Activated CD8-positive, alpha-beta memory T cell treated with anti-CD3 and anti-CD28 coated beads for 36 hours (primary cell): ENCODE measurements around the gene GAS7. TPM values are rescaled to one million over a fixed set of nuclear protein-coding genes. Genes with fewer than 3 reads are reported as not detected.

Experiments
- CTCF ChIA-PET: fragments of 350-600 bp; sonication (Branson Sonifier 250); formaldehyde crosslinking; loops from one replicate; lab custom pipeline; 2021; ENCODE audit warnings: antibody characterized with exemption; lab: Charles Lee
- POLR2A ChIA-PET: fragments of 350-600 bp; sonication (Branson Sonifier 250); formaldehyde crosslinking; loops from one replicate; lab custom pipeline; 2021; ENCODE audit warnings: antibody characterized with exemption; lab: Charles Lee
- total RNA-seq, 2 experiments: library from RNA; stranded (reverse); gene quantifications; one replicate each; pipeline ENCODE4 v1.2.3, GENCODE V29; 2021

Gene GAS7
- total RNA-seq, 2 experiments from 2014 or later, result 1.3 to 1.5 TPM

DNA sequence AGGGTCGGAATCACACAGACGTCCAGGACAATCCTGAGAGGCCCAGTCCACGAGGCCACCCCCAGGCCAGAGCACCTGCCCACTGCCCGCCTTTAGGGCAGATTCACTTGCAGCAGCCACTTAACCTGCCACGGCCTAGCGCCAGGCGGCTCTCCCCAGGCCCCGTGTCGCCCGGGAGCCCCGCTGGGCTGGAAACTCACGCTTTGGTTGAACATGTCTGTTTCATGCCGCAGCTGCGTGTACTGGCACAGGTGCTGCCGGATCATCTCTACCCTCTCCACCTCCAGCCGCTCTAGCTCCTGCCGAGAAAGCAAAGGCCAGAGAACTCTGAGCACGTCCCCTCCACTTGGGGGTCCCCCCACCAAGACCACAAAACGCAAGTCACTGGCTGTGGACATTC lies 280.6 kb downstream of the GAS7 start:
- ChIA-PET POLR2A (no interaction called here), CTCF (no interaction called here)

DNA sequence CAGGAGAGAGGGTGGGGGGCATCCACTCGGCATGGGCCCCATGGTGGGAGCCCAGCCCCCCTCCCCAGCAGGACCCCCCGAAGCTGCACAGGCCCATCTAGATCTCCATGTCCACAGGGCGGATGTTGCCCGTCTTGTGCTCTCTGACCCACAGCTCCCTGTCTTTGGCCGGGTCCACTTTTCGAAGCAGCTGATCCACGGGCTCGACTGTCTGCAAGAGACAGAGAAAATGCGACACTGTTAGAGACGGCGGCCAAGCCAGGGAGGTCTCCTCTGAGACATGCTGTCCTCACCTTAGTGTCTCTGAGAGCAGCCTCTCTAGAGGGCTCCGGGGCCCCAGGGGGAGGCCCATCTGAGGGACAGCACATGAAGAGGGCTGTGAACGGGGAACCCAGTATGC lies 281.3 kb downstream of the GAS7 start:
- CTCF ChIA-PET, result no interaction called here
- POLR2A ChIA-PET, result no interaction called here

DNA sequence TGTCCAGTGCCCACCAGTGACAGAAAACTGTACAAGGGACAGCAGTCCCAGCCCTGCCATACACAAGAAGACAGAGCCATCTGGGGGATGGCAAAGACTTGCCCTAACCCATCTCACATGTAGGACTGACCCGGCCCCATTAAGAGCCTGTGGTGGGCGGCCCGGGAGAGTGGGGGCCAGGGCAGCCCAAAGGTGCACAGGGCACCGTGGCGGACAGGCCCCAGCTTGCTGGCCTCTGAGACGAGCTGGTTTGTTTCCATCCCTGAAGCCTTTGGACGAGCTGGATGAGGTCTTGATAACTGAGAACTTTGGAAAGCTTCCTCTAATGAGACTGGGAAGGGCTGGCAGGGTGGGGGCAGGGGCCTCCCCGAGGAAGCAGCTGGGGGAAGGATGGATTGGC lies 282.3 kb downstream of the GAS7 start:
- CTCF ChIA-PET, result interaction anchor here (1.2 kb wide), 1 partner anchor 9 kb away, joined by 3 read pairs; no protein-coding TSS in a partner anchor
- POLR2A ChIA-PET, result no interaction called here

DNA sequence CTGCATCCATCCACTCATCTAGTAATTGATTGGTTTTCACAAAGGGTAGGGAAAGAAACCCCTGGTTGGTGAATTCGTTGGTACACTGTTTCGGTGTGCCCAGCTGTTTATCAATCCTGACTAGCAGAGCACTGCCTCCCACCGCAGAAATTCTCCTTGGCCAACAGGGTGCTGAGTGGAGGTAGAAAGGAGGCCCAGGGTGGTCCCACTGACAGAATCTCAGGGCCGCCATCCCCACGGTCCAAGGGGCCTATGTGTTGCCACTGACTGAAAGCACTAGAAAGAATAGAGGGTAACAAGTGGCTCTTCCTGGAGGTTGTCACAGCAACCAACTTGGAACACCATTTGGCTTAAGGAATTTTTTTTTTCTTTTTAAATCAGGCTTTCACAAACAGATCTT lies 284.9 kb downstream of the GAS7 start:
- POLR2A ChIA-PET, result no interaction called here

DNA sequence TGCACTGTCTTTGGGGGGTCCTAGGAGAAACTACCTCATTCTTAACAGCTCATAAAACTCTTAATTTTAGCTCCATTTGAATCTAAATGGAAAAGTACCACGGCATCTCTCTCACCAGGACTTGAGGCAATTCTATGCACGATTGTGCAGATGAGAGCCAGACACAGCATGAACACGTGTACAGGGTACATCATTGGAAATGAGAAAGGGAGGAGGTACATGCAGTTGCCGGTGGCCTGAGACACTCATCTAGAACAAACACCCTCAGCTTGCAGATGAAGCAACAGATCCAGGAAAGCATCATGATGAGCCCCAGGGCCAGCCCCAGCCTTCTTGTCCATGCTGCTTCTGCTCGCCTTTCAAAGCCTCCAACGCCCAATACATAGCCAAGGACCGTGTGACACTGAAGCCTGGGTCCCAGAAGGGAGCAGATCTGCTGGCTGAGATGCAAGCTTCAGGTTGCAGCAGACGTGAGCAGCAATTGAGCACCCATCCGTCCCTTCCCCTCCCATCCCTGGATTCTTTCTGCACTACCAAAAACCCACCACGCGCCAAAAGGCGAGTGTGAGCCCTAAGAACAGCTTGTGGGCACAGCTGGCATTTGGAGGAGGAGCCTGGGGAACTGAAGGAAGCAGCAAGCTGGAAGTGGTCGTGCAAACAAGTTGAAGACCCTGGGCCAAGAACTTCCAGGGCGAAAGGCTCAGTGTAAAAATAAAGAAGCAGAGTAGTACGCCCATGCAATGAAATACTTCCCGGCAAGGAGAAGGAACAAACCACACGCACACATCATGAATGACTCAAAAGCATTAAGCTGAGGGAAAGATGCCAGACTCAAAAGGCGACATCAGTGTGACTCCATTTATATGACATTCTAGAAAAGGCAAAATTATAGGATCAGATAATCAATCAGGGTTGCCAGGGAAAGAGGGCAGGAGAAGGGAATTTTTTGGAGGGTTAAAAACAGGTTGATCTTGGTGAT lies 286.0 kb downstream of the GAS7 start:
- POLR2A ChIA-PET, result no interaction called here
- CTCF ChIA-PET, result interaction anchor here (0.8 kb wide), 1 partner anchor 12 kb away, joined by 3 read pairs; no protein-coding TSS in a partner anchor

More for the DNA sequence above, 284.9 kb downstream of the GAS7 start:
- CTCF ChIA-PET, result no interaction called here

DNA sequence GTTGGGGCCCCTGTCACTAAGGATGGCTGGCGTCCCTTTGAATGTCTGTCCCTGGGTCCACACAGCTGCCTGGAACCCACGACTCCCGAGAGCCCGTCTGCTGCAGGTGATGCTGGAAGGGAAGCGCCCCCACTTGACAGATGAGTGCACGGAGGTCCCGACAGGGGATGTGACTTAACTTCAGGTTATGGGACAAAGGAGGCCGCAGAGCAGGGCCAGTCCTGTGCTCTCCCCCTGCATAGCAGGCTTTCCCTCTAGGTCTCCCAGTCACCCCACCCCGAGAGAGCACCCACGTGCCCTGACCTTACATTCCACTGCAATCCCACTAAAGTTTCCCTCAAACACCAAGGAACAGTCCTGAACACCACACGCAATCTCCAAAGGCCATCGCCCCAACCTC lies 287.3 kb downstream of the GAS7 start:
- ChIA-PET CTCF (no interaction called here), POLR2A (no interaction called here)

DNA sequence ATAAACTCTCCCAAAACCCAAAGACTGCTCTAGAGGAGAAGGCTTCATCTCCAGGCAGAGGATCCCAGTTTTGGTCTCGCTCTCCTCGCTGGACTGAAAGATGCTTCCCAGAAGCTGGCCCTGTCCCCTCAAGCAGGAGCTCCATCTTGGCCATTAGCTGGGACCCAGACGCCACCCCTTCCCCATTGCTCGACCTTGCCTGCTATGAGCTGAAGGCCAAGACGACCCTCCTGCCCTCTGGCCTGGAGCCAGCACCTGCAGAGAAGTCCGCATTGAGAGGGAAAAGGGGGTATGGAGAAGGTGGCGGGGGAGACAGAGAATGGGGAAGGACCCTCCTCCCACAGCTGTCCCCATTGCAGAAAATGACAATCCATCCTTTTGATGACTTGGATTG lies 289.8 kb downstream of the GAS7 start:
- ChIA-PET CTCF (no interaction called here), POLR2A (no interaction called here)

DNA sequence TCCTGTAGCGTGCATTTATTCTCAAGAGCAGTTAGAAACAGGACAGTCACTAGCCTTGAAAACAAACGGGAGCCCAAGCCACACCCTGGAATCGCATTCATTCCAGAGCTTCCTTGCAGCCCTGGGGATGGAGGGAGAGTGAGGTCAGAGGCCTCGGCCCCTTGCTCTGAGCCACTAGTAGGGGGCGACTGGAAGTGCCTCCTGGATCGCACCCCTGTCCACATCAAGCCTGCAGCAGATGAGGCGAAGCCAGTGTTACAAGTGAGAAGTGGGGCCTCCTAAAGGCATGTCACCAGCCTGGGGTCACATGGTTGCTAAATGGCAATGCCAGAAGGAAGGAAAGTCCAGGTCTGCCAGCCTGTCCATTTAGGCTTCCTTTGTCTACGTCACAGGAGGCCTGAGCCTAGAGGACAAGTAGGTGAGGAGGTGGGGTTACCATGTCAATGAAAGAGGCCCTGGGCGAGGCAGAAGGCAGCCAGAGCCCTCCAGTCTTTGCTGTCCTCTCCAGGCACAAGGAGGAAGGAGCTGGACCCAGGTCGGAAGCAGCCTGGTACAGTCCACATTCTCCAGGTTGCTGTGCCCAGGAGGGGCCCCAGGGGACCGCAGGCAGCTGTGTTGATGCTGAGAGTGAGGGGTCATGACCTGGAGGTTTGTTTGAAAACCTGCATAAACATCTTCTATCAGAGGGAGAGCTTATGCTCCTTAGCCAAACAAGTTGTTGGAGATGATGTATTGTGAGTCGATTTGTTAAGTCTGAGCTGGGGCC lies 290.3 kb downstream of the GAS7 start:
- ChIA-PET POLR2A (no interaction called here), CTCF (no interaction called here)

DNA sequence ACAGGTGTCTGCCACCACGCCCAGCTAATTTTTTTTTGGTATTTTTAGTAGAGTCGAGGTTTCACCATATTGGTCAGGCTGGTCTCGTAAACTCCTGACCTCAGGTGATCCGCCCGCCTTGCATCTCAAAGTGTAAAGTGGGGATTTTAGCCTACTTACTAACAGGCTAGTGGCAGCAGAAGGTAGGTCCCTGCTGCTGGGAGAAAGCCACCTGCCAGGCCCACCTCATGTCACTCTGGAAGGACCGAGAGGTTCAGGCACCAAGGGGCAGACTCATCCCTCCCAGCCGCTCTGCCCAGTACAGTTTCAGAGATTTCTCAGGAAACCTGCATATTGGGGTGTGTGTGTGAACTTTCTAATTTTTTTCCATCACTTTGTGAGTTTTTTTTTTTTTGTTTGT lies 291.3 kb downstream of the GAS7 start:
- ChIA-PET CTCF (no interaction called here), POLR2A (no interaction called here)

DNA sequence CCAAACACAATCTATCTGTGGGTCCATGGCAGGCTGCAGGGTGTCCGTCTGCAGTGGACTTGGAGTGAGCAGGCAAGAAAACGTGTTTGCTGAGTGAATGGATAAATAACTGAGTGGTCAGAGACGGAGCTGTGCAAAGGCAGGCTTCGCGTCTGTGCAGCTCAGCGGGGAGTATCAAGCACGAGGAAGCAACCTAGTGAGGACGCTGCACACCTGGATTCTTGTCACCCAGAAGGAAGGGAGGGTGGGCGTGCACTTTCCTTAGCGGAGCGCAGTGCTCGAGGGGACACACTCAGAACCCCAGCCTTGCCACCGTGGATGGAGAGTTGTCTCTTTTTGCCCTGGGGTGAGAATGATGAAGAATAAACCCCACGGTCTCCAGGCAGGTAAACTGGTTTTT lies 291.8 kb downstream of the GAS7 start:
- POLR2A ChIA-PET, result no interaction called here
- CTCF ChIA-PET, result no interaction called here

DNA sequence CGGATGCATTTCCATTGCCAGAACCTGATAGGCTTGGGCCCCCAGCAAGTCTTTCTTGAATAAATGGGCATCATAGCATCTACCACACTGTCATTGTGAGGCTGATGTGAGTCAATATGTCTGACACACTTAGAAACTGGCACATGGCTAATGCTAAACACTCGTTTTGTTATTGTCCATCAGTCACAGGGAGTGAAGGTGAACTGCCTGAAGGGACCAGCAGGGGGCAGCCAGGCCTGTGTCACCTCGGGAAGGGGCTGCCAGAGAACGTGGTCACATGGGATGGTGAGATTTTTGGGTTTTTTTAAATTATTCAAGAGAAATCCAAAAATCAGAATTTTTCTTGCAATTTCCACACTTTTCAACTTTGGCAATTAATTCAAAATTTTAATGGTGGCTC lies 292.5 kb downstream of the GAS7 start:
- CTCF ChIA-PET, result no interaction called here
- POLR2A ChIA-PET, result no interaction called here

DNA sequence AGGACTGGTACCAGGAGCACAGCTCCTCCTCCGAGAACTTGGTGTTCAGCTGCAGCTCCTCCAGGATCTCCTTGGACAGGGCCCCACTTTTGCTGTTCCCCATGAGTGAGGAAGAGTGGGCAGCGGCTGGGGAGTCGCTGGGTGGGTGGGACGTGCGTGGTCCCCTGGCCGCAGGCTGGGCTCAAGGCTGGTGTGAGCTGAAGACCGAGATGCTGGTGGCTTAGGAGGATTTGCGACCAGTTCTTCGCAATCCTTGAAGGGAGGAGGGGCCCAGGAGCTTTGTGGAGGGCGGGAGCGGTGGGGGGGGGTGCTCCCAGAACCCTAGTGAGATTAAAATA lies 293.4 kb downstream of the GAS7 start, which contains the start of gene RCVRN:
Gene RCVRN, minus strand, starts transcription at position 194 of the 338 bp plus-strand sequence. Its CDS starts 91 bp downstream, at position 103.
- CTCF ChIA-PET, result no interaction called here
- POLR2A ChIA-PET, result no interaction called here

DNA sequence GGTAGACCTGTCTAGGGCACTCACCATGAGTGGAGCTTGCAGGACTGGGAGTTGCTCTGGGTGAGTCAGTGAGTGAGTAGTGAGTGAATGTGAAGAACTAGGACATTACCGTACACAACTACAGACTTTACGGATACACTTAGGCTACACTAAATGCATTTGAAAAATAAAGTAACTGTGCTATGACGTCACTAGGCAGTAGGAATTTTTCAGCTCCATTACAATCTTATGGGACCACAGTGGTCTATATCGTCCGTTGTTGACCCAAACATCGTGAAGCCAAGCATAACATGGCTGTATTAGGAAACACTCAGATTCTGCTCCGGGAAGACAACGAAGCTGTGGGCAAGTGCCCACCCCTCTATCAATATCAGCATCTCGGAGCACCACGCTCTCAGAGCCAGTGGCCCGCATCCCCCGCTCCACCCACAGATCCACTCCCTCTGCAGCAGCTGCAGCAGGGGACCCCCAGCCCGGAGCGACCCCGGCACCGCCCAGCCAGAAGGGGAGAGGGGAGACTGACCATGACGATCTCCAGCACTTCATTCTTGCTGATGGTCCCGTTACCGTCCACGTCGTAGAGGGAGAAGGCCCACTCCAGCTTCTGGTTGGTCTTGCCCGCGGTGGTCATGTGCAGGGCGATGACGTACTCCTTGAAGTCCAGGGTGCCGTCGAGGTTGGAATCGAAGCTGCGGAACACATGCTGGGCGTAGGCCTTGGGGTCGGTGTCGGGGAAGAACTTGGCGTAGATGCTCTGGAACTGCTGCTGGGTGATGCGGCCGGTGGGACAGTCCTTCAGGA lies 293.9 kb downstream of the GAS7 start:
- ChIA-PET POLR2A (no interaction called here), CTCF (no interaction called here)

DNA sequence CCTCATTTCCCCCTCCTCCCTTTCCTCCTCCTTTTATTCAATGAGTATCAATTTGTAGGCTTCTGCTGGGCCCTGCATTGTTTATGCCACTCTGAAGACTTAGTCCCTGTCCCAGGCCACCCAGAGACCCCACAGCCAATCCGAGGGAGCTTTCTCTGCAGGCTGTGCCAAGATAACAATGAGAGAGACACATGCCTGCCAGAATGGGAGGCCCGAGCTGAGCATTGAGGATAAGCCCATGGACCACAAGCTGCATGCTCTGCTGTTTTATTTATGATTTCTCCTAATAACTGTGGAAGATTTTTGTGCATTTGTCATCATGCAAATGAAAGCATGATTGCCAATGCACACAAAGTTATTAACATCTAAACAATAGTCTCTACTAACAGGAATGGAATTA lies 296.3 kb downstream of the GAS7 start:
- POLR2A ChIA-PET, result no interaction called here
- CTCF ChIA-PET, result no interaction called here

DNA sequence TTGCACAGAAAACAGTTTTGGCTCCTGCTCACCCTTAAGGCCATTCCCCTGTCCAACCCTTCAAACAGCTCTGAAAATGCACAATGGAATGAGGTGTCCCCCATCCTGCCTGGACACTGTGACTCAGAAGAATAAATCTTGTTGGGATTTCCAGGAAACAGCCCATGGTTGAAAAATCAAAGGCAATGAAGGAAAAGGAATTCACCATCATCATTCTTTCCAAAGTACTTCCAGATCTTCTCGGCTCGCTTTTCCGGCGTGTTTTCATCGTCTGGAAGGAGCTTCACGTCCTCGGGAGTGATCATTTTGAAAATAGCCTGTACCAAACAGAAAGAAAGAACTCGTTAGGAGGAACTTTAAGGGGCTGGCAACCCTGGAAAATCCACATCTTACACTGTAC lies 297.6 kb downstream of the GAS7 start:
- ChIA-PET POLR2A (no interaction called here), CTCF (interaction anchor here (0.6 kb wide), 1 partner anchor 1497 kb away, joined by 3 read pairs; no protein-coding TSS in a partner anchor)

DNA sequence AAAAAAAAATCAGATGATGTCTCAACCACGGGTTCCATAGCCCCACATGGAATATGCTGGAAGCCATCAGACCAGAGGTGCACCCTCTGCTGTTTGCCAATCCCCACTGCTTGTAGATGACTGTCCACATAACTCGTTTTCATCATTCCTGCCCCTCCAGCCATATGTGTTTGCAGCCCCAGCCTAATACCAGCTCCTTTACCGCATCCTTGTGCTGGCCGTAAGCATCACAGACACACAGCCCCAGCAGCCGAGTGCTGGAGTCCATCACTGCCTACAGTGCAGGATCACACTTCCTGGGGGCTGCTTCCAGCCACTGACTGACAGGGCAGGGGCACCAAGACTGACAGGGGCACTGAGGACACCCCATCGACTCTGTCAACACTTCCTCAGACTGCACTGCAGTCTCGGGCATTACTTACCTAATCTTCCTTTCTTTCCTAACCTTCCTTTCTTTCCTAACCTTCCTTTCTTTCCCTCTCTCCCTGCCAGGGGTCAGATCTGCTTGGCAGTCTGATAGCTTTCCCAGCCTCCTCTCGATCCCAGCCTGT lies 298.3 kb downstream of the GAS7 start:
- POLR2A ChIA-PET, result no interaction called here
- CTCF ChIA-PET, result no interaction called here

DNA sequence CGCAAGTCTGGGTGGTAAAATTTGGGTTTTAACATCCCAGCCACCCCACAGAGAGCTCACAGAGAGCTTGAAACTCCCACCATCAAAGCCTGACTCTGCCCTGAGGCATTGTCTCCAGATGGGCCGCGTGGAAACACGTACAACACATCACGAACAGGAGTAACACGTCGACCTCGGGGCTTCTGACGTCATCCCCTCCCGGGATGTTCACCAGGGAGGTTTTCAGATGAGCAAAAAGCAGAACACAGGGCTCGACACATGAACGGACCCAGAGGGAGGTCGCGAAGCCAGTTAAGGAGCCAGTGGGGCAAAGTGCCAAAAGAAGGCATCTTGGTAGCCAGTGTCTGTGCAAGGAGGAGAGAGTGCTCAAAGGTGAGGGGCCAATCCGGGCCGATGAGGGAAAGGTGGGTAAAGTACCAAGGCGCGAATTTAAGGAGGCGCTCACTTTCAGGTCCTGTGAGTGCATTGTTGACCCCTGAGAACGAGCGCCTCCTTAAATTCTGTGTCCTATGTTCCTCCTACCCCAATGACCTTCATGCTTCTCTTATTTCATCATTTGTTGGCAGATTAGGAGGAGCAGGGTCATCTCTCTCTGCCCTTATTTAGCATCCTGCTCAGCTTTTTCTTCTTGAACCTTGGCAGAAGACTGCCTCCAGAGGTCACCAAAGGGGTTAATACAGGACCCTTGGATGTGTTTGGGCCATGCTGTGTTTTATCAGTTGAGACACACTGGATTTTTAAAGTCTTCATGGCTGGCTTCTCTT lies 298.9 kb downstream of the GAS7 start:
- CTCF ChIA-PET, result no interaction called here
- POLR2A ChIA-PET, result no interaction called here

DNA sequence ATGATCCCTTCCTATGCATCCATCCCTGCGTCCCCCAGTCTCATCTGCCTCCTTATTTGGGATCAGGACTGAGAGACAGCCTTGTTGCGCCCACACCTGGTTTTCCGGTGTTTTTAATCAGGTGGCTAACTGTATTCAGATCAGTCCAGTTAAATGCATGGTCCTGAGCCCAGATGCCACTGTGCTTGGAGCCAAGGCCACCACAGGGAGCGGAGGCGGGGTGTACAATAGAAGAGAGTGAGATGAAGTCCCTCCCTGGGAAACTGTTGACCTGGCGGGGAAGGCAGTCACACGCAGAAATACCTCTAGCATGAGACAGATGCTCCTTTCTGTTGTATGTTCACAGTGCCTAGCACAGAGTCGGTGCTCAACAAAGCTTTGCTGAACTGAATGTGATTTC lies 299.6 kb downstream of the GAS7 start:
- ChIA-PET POLR2A (no interaction called here), CTCF (no interaction called here)
